ENCODE results near the gene MBD6.
"Not testable (repeated sequence)": the region's sequence is repeated elsewhere in the genome, so short reads cannot be mapped to it uniquely, and the experiment has no call there.

MBD6 gene

GRCh38 chr12:57498132-57498502 lies 24.5 kb upstream of the MBD6 start:
- TF ChIP-seq, protein P1, sequence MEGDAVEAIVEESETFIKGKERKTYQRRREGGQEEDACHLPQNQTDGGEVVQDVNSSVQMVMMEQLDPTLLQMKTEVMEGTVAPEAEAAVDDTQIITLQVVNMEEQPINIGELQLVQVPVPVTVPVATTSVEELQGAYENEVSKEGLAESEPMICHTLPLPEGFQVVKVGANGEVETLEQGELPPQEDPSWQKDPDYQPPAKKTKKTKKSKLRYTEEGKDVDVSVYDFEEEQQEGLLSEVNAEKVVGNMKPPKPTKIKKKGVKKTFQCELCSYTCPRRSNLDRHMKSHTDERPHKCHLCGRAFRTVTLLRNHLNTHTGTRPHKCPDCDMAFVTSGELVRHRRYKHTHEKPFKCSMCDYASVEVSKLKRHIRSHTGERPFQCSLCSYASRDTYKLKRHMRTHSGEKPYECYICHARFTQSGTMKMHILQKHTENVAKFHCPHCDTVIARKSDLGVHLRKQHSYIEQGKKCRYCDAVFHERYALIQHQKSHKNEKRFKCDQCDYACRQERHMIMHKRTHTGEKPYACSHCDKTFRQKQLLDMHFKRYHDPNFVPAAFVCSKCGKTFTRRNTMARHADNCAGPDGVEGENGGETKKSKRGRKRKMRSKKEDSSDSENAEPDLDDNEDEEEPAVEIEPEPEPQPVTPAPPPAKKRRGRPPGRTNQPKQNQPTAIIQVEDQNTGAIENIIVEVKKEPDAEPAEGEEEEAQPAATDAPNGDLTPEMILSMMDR (IDR thresholded peaks at IDR 0.05; ENCODE audit: low read depth, low read length, missing control alignments), result no peak
- in situ Hi-C loops (cut with HindIII; ENCODE audit: low sequenced_read_pairs), result no loop called here
- no peak overlapping the region for H3K4me3 ChIP-seq (ENCODE audit: low read depth, low read length)
- no peak for DNase-seq (ENCODE audit: low read depth)

DNA sequence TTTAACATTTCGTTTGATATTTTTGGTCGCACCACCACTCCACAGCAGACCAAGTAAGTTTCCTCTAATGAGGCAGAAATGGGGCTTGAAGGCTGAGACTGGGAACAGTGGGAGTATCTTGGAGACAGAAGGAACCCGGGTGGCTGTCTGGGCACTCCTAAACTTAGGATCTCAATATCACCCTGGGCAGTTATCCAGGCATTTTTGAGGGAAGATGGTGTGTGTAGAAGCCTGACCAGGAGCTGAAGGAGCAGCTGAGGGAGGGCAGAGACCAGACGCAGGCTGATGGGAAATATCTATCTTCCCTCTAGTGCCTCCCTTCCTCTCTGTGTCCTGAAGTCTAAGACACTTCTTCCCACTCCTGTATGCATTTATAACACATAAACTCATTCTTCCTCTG lies 24.1 kb upstream of the MBD6 start:
- in situ Hi-C loops (cut with HindIII; ENCODE audit: low sequenced_read_pairs), result no loop called here
- no peak for DNase-seq (ENCODE audit: low read depth)
- TF ChIP-seq, protein P1 (IDR thresholded peaks at IDR 0.05; ENCODE audit: low read depth, low read length, missing control alignments), result no peak
- H3K4me3 ChIP-seq (ENCODE audit: low read depth, low read length), result no peak overlapping the region

GRCh38 chr12:57500213-57500612 lies 22.4 kb upstream of the MBD6 start:
- in situ Hi-C loops (cut with HindIII; ENCODE audit: low sequenced_read_pairs), result no loop called here
- no peak for DNase-seq (ENCODE audit: low read depth)
- TF ChIP-seq, protein P1 (IDR thresholded peaks at IDR 0.05; ENCODE audit: low read depth, low read length, missing control alignments), result no peak
- no peak overlapping the region for H3K4me3 ChIP-seq (ENCODE audit: low read depth, low read length)

GRCh38 chr12:57502311-57502969 lies 20.2 kb upstream of the MBD6 start:
- DNase-seq (ENCODE audit: low read depth); in situ Hi-C loops (cut with HindIII; ENCODE audit: low sequenced_read_pairs): not testable (repeated sequence)

DNA sequence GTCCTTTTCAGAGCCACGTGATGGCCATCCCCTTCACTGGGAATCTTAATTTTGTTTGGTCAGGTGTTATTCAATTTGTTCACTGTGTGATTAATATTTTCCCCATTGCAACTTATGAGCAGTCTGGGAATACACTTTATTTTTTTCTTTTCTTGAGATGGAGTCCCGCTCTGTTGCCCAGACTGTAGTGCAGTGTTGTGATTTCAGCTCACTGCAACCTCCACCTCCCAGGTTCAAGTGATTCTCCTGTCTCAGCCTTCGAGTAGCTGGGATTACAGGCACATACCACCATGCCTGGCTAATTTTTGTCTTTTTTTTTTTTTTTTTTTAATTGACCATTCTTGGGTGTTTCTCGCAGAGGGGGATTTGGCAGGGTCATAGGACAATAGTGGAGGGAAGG lies 16.1 kb upstream of the MBD6 start:
- DNase-seq (ENCODE audit: low read depth); in situ Hi-C loops (cut with HindIII; ENCODE audit: low sequenced_read_pairs); H3K4me3 ChIP-seq (ENCODE audit: low read depth, low read length): not testable (repeated sequence)

More at GRCh38 chr12:57502311-57502969, 20.2 kb upstream of the MBD6 start:
- not testable (repeated sequence) for H3K4me3 ChIP-seq (ENCODE audit: low read depth, low read length)

DNA sequence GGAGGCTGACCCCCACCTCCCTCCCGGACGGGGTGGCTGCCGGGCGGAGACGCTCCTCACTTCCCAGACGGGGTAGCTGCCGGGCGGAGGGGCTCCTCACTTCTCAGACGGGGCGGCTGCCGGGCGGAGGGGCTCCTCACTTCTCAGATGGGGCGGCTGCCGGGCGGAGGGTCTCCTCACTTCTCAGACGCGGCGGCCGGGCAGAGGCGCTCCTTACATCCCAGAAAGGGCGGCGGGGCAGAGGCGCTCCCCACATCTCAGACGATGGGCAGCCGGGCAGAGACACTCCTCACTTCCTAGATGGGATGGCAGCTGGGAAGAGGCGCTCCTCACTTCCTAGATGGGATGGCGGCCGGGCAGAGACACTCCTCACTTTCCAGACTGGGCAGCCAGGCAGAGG lies 14.8 kb upstream of the MBD6 start:
- in situ Hi-C loops (cut with HindIII; ENCODE audit: low sequenced_read_pairs); H3K4me3 ChIP-seq (ENCODE audit: low read depth, low read length); DNase-seq (ENCODE audit: low read depth): not testable (repeated sequence)

DNA sequence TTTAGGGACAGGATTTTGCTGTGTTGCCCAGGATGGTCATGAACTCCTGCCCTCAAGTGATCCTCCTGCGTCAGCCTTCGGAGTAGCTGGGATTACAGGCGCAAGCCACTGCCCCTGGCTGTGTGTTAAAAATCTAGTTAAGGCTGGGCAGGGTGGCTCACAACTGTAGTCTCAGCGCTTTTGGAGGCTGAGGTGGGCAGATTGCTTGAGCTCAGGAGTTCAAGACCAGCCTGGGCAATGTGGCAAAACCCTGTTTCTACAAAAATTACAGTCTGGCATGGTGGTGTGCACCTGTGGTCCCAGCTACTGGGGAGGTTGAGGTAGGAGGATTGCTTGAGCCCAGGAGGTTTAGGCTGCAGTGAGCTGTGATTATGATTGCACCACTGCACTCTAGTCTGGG lies 11.5 kb upstream of the MBD6 start:
- TF ChIP-seq, protein P1 (IDR thresholded peaks at IDR 0.05; ENCODE audit: low read depth, low read length, missing control alignments), result no peak
- in situ Hi-C loops (cut with HindIII; ENCODE audit: low sequenced_read_pairs), result no loop called here
- no peak overlapping the region for H3K4me3 ChIP-seq (ENCODE audit: low read depth, low read length)
- DNase-seq (ENCODE audit: low read depth), result no peak

- H3K4me3 ChIP-seq (ENCODE audit: low read depth, low read length), result no peak overlapping the region
- DNase-seq (ENCODE audit: low read depth), result no peak
- TF ChIP-seq, protein P1 (IDR thresholded peaks at IDR 0.05; ENCODE audit: low read depth, low read length, missing control alignments), result no peak
- in situ Hi-C loops (cut with HindIII; ENCODE audit: low sequenced_read_pairs), result no loop called here
These were observed 10.9 kb upstream of the MBD6 start for GRCh38 chr12:57511588-57512325.

Measured in astrocyte of the cerebellum (primary cell).